ENCODE measurements around the gene MOSPD2.

The MOSPD2 gene

DNA sequence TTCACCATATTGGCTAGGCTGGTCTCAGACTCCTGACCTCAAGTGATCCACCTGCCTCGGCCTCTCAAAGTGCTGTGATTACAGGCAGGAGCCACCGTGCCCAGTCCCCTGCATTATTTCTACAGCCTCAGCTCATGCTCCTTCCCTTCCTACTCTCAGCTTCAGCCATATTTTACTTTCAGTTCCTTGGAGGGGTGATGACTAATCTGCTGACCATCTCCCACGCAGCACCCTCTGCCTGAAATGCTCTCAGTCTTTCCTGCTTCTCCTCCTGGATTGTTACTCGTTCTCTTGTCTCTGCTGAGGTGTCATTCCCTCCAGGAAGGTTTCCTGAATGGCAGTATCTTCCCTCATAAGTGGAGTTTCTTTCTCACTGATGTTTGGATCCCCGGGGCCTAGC lies 63.3 kb downstream of the MOSPD2 start:
- peak; percentile 72 for DNase-seq (ENCODE audit: low read depth)
- H3K4me3 ChIP-seq (ENCODE audit: low read length), result no peak overlapping the region
- TF ChIP-seq CTCF (conservative IDR thresholded peaks at IDR 0.05; ENCODE audit: low read length), result no peak

GRCh38 chrX:14939644-14940043 lies 66.4 kb downstream of the MOSPD2 start:
- H3K4me3 ChIP-seq (ENCODE audit: low read length), result no peak overlapping the region
- TF ChIP-seq CTCF (conservative IDR thresholded peaks at IDR 0.05; ENCODE audit: low read length), result no peak
- DNase-seq (ENCODE audit: low read depth), result no peak

- no peak overlapping the region for H3K4me3 ChIP-seq (ENCODE audit: low read length)
- no peak for DNase-seq (ENCODE audit: low read depth)
- no peak for TF ChIP-seq CTCF (conservative IDR thresholded peaks at IDR 0.05; ENCODE audit: low read length)
These were observed 68.1 kb downstream of the MOSPD2 start for GRCh38 chrX:14941301-14941700.

GRCh38 chrX:14942341-14942740 lies 69.1 kb downstream of the MOSPD2 start:
- no peak for TF ChIP-seq CTCF (conservative IDR thresholded peaks at IDR 0.05; ENCODE audit: low read length)
- no peak overlapping the region for H3K4me3 ChIP-seq (ENCODE audit: low read length)
- no peak for DNase-seq (ENCODE audit: low read depth)

- no peak for DNase-seq (ENCODE audit: low read depth)
- TF ChIP-seq CTCF (conservative IDR thresholded peaks at IDR 0.05; ENCODE audit: low read length), result no peak
- H3K4me3 ChIP-seq (ENCODE audit: low read length), result no peak overlapping the region
These were observed 70.7 kb downstream of the MOSPD2 start for GRCh38 chrX:14943962-14944361.

GRCh38 chrX:14946606-14947155 lies 73.5 kb downstream of the MOSPD2 start:
- no peak for TF ChIP-seq CTCF (conservative IDR thresholded peaks at IDR 0.05; ENCODE audit: low read length)
- DNase-seq (ENCODE audit: low read depth), result no peak
- no peak overlapping the region for H3K4me3 ChIP-seq (ENCODE audit: low read length)

DNA sequence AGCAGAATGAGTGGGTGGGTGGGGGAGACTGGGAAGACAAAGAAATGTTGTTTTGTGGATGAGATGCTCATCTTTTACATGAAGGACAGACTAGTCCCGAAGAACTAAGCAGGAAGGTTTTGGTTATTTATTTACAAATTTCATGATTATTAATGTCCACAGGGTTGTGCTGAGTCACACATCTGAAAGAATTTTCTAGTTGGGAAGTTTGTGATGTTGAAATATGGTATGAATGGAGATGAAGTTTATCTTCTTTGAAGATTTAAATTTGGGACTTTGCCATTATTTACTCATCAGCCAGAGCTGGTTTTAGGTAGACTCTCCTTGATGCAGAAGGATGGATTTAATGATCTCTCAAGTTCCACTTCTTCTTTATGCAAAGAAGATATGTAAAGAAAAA lies 75.5 kb downstream of the MOSPD2 start:
- H3K4me3 ChIP-seq (ENCODE audit: low read length), result no peak overlapping the region
- DNase-seq (ENCODE audit: low read depth), result peak; percentile 10
- no peak for TF ChIP-seq CTCF (conservative IDR thresholded peaks at IDR 0.05; ENCODE audit: low read length)

Data from AG10803 (cell line).